Breast epithelium (tissue), 4 donors: ENCODE data around the gene INAFM2. TPM values are rescaled to one million over a fixed set of nuclear protein-coding genes. Genes with fewer than 3 reads are reported as not detected.

Experiments
- DNase-seq, 2 donors: peaks; one replicate each; pipeline ENCODE4 v3.0.0-alpha.2; 2019; ENCODE audit warnings: low spot score in 2 of 2
- H3K27ac ChIP-seq, 2 donors: fragments of 200-600 bp; sonication (generic) in 1 of 2; one replicate each; pipeline ENCODE4 v1.5.1; 2016 to 2019; ENCODE audit warnings: mild to moderate bottlenecking in 1 of 2
- H3K27me3 ChIP-seq, 2 donors: fragments of 200-600 bp; sonication (generic) in 1 of 2; one replicate each; pipeline versions ENCODE4 v1.5.1 to v1.6.0; 2017 to 2019; ENCODE audit warnings: control low read depth in 1 of 2, mild to moderate bottlenecking in 1 of 2
- H3K36me3 ChIP-seq: fragments of 200-600 bp; one replicate; pipeline ENCODE4 v1.5.1; 2019
- H3K4me1 ChIP-seq, 2 donors: fragments of 200-600 bp; sonication (generic); one replicate each; pipeline ENCODE4 v1.5.1; 2016 to 2019; ENCODE audit warnings: control low read depth in 1 of 2
- H3K4me3 ChIP-seq, 3 donors: fragments of 200-600 bp; sonication (generic); 1 replicate in 2 of 3; 2 replicates in 1 of 3; pipeline ENCODE4 v1.5.1; 2016 to 2019; ENCODE audit warnings: mild to moderate bottlenecking in 3 of 3, moderate library complexity in 2 of 3
- H3K9me3 ChIP-seq, 2 donors: fragments of 200-600 bp; sonication (generic) in 1 of 2; one replicate each; pipeline ENCODE4 v1.5.1; 2016 to 2019; ENCODE audit warnings: control low read depth in 1 of 2
- CTCF ChIP-seq, 3 donors: fragments of 450-650 bp; IDR thresholded peaks; one replicate each; pipeline ENCODE4 v1.5.1; 2016 to 2017; ENCODE audit warnings: antibody characterized with exemption in 3 of 3, mild to moderate bottlenecking in 3 of 3, moderate library complexity in 3 of 3
- POLR2A ChIP-seq: fragments of 450-650 bp; IDR thresholded peaks from one replicate; pipeline ENCODE4 v1.6.1; 2016; ENCODE audit warnings: antibody characterized with exemption, mild to moderate bottlenecking, moderate library complexity
- POLR2AphosphoS5 ChIP-seq, 3 donors: sonication (generic); formaldehyde crosslinking; IDR thresholded peaks; one replicate each; pipeline ENCODE4 v1.6.1; 2017; ENCODE audit warnings: antibody characterized with exemption in 3 of 3
- intact Hi-C: fragments of 100-400 bp; cut with DNase I; formaldehyde crosslinking; loops from one replicate; pipeline ENCODE4 v1.15.1; 2023; ENCODE audit warnings: low total_unique reads
- total RNA-seq, 3 donors: library from RNA; depleted of rRNA; stranded (reverse); fragments of >200 nt; gene quantifications; one replicate each; pipeline ENCODE4 v1.1.0, GENCODE V29; 2016

INAFM2 gene
- total RNA-seq, 3 donors from 2014 or later: 5.1 to 17.3 (median 12.5) TPM

- no peaks in the 10 kb centered on the region for H3K27me3 ChIP-seq
- H3K4me1 ChIP-seq: peaks cover 4 to 5% of the 10 kb centered on the region in 2 donors
- intact Hi-C loops: no loop called here
- H3K36me3 ChIP-seq: no peaks in the 10 kb centered on the region
- H3K4me3 ChIP-seq: no peak overlapping the region
- no peak for TF ChIP-seq CTCF (IDR thresholded peaks at IDR 0.05)
- no peak for TF ChIP-seq POLR2AphosphoS5 (IDR thresholded peaks at IDR 0.05)
- no peak for TF ChIP-seq POLR2A
- no peak overlapping the region for H3K27ac ChIP-seq
- no peaks in the 10 kb centered on the region for H3K9me3 ChIP-seq
- no peak for DNase-seq
Observed at GRCh38 chr15:40328751-40329150, 5.3 kb downstream of the INAFM2 start.

- peak overlapping the region; percentile 40 to 43 for H3K27ac ChIP-seq
- intact Hi-C loops: no loop called here
- H3K4me1 ChIP-seq: peaks cover 7 to 14% of the 10 kb centered on the region in 2 donors
- DNase-seq: no peak
- H3K9me3 ChIP-seq: no peaks in the 10 kb centered on the region
- H3K4me3 ChIP-seq: no peak overlapping the region
- no peak for TF ChIP-seq POLR2A
- H3K27me3 ChIP-seq: no peaks in the 10 kb centered on the region
- H3K36me3 ChIP-seq: no peaks in the 10 kb centered on the region
Observed at GRCh38 chr15:40329804-40330203, 6.3 kb downstream of the INAFM2 start.

- Histone ChIP-seq H3K36me3 (no peaks in the 10 kb centered on the region), H3K4me1 (peaks cover 10 to 12% of the 10 kb centered on the region in 2 donors), H3K27me3 (no peaks in the 10 kb centered on the region), H3K9me3 (no peaks in the 10 kb centered on the region), H3K27ac (peak overlapping the region; percentile 40 to 43), H3K4me3 (no peak overlapping the region)
- TF ChIP-seq POLR2AphosphoS5 (IDR thresholded peaks at IDR 0.05) (no peak), CTCF (IDR thresholded peaks at IDR 0.05) (no peak), POLR2A (no peak)
- intact Hi-C loops: no loop called here
- peak in 1 of 2 donors; percentile 48 for DNase-seq
Observed at GRCh38 chr15:40330368-40330836, 6.9 kb downstream of the INAFM2 start.

- Histone ChIP-seq H3K4me3 (no peak overlapping the region), H3K36me3 (no peaks in the 10 kb centered on the region), H3K9me3 (no peaks in the 10 kb centered on the region), H3K4me1 (peaks cover 16 to 17% of the 10 kb centered on the region in 2 donors), H3K27ac (peak overlapping the region in 1 of 2 donors; percentile 43), H3K27me3 (no peaks in the 10 kb centered on the region)
- intact Hi-C loops: no loop called here
- no peak for DNase-seq
- TF ChIP-seq POLR2AphosphoS5 (IDR thresholded peaks at IDR 0.05) (no peak), POLR2A (no peak), CTCF (IDR thresholded peaks at IDR 0.05) (no peak)
Observed at GRCh38 chr15:40331026-40331425, 7.5 kb downstream of the INAFM2 start.

GRCh38 chr15:40331637-40332036 is 8.1 kb downstream of the INAFM2 start:
- H3K27me3 ChIP-seq: no peaks in the 10 kb centered on the region
- peak overlapping the region; percentile 49 to 59 for H3K27ac ChIP-seq
- H3K36me3 ChIP-seq: no peaks in the 10 kb centered on the region
- no peaks in the 10 kb centered on the region for H3K9me3 ChIP-seq
- no peak for TF ChIP-seq CTCF (IDR thresholded peaks at IDR 0.05)
- no peak for TF ChIP-seq POLR2AphosphoS5 (IDR thresholded peaks at IDR 0.05)
- TF ChIP-seq POLR2A: no peak
- no peak for DNase-seq
- no peak overlapping the region for H3K4me3 ChIP-seq
- peaks cover 22% of the 10 kb centered on the region in 2 donors for H3K4me1 ChIP-seq
- intact Hi-C loops: no loop called here
